ENCODE results near the gene DYDC2. TPM values are rescaled to one million over a fixed set of nuclear protein-coding genes. Genes with fewer than 3 reads are reported as not detected.

DYDC2 gene, protein sequence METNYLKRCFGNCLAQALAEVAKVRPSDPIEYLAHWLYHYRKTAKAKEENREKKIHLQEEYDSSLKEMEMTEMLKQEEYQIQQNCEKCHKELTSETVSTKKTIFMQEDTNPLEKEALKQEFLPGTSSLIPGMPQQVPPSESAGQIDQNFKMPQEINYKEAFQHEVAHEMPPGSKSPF
- not detected for polyA plus RNA-seq (ENCODE audit: low read depth in 6 of 6)

DNA sequence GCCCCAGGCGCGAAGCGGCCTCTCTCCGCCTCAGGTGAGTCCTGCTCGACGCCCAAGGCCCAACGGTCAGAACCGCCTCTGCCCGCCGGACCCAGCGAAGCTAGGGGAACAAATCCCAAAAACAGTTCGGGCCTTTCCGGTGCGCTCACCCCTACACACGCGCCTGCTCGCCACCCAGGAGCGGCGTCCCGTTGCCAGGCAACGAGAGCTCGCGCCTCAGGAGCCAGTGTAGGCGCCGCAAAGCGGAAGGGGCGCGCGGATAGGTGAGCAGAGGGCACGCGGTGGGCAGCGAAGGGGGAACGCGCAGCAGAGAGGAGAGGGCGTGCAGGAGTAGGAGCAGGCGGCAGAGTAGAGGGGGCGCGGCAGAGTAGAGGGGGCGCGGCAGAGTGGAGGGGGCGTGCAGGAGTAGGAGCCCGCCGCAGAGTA, at the start of gene DYDC2, which contains the start of gene DYDC1:
TSS of gene DYDC2 (plus strand) at position 219 of the 426 bp plus-strand sequence. CDS start 5,663 bp downstream, outside the sequence.
TSS of gene DYDC1 (minus strand) at position 193 of the 426 bp plus-strand sequence. CDS start 4,154 bp downstream, outside the sequence.
- ATAC-seq (ENCODE audit: low read depth in 2 of 2) (peak; percentile 87), DNase-seq (peak; percentile 26)
- H3K36me3 Mint-ChIP-seq: peaks cover 0 to 5% of the 10 kb centered on the region in 2 donors
- H3K4me3 Mint-ChIP-seq: peak within 1 kb of the TSS; percentile 65 to 88 (median 82)
- peak within 1 kb of the TSS in 1 of 6 donors; percentile 79 for H3K27ac Mint-ChIP-seq
- peaks cover 0 to 6% (median 0%) of the 10 kb centered on the region in 7 donors for H3K9me3 Mint-ChIP-seq
- H3K4me1 Mint-ChIP-seq: peaks cover 9 to 15% (median 12%) of the 10 kb centered on the region in 3 donors
- H3K27me3 Mint-ChIP-seq: peaks cover 22 to 38% (median 37%) of the 10 kb centered on the region in 3 donors

DNA sequence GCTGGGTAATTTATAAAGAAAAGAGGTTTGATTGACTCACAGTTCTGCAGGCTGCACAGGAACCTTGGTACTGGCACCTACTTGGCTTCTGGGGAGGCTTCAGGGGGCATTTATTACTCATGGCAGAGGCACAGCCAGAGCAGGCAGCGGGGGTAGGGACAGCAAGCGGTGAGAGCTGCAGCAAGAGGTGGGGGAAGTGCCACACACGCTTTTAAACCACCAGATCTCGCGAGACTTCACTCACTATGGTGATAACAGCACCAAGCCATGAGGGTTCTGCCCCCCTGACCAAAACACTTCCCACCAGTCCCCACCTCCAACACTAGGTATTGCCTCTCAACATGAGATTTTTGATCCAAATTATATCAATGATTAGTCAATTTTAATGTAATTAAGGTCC, 43.1 kb upstream of the DYDC2 start:
- no peaks in the 10 kb centered on the region for H3K36me3 Mint-ChIP-seq
- no peak for DNase-seq
- H3K27me3 Mint-ChIP-seq: no peaks in the 10 kb centered on the region
- peaks cover 0 to 8% (median 3%) of the 10 kb centered on the region in 7 donors for H3K9me3 Mint-ChIP-seq
- no peak overlapping the region for H3K27ac Mint-ChIP-seq
- H3K4me3 Mint-ChIP-seq: no peak overlapping the region
- no peak for ATAC-seq (ENCODE audit: low read depth in 2 of 2)
- peaks cover 0 to 4% (median 4%) of the 10 kb centered on the region in 3 donors for H3K4me1 Mint-ChIP-seq

DNA sequence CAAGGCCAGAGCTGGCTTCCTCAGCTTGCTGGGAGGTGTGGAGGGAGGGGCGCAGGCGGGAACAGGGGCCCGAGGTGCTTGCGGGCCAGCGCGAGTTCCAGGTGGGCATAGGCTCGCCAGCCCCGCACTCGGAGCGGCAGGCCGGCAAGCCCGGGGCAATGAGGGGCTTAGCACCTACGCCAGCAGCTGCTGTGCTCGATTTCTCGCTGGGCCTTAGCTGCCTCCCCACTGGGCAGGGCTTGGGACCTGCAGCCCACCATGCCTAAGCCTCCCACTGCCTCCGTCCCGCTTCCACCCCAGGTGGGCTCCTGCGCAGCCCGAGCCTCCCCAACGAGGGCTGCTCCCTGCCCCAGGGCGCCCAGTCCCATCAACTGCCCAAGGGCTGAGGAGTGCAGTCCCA, 41.2 kb upstream of the DYDC2 start:
- ATAC-seq (ENCODE audit: low read depth in 2 of 2): no peak
- H3K9me3 Mint-ChIP-seq: no peaks in the 10 kb centered on the region
- no peak overlapping the region for H3K4me3 Mint-ChIP-seq
- H3K27me3 Mint-ChIP-seq: no peaks in the 10 kb centered on the region
- DNase-seq: no peak
- H3K36me3 Mint-ChIP-seq: no peaks in the 10 kb centered on the region
- peaks cover 0 to 4% (median 4%) of the 10 kb centered on the region in 3 donors for H3K4me1 Mint-ChIP-seq
- H3K27ac Mint-ChIP-seq: no peak overlapping the region

DNA sequence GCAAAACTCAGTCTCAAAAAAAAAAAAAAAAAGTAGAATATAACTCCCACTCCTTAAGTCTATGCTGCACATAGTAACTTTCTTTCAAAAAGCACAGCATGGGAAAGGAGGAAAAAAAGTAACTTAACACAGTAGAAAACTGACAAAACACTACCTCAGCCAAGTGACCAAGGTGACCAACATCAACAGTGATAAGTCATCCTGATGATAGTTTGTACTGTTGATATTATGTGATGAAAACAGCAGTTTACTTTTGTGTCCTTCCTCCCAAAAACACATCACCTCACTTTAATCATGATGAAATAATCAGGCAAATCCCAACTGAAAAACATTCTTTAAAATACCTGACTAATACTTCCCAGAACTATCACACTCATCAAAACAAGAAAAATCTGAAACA, 37.8 kb upstream of the DYDC2 start:
- Mint-ChIP-seq H3K4me1 (no peaks in the 10 kb centered on the region), H3K4me3 (no peak overlapping the region), H3K27me3 (no peaks in the 10 kb centered on the region), H3K27ac (no peak overlapping the region), H3K9me3 (no peaks in the 10 kb centered on the region), H3K36me3 (no peaks in the 10 kb centered on the region)
- ATAC-seq (ENCODE audit: low read depth in 2 of 2): no peak
- DNase-seq: no peak

DNA sequence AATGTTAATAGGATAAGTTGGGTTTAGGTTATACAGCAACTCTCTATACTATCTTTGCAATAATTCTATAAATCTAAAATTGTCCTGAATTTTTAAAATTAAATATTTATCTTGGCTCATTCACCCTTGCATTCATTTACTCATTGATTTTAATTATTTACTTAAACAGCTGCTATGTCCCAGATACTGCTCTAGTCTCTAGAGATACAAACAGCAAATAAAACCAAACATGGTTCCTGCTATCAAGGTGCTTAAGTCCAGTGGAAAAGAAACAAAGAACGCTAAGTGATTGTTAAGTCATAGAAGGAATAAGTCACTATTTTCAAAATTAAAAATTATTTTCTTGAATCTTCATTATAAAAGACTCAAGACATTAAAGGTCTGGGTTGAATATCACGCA, 37.3 kb upstream of the DYDC2 start:
- Mint-ChIP-seq H3K9me3 (no peaks in the 10 kb centered on the region), H3K27me3 (no peaks in the 10 kb centered on the region), H3K4me1 (no peaks in the 10 kb centered on the region), H3K27ac (no peak overlapping the region), H3K36me3 (no peaks in the 10 kb centered on the region), H3K4me3 (no peak overlapping the region)
- no peak for ATAC-seq (ENCODE audit: low read depth in 2 of 2)
- no peak for DNase-seq

DNA sequence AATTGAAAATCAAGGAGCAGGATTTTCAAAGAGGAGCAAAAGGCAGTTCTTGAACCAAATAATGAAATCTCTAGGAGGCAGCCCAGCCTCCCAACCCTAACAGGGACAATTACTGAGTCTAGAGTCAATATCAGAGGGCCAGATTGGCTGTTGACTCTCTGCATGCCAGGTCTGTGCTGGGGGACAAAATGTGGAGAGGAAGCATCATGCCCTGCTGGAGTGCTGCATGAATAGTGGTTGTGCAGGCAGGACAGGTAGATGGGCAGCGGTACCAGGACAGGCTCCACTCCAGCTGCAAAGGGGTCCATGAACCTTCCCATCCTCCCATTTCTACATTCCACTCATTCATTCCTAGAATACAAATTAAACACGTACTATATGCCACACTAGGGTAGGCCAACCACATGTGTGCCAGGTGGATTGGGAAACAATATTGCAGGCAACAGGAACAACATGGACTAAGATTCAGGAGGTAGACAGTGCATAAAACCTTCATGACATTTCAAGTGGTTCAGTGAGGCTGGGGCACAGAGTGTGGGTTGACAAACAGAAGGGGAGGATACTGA, 36.8 kb upstream of the DYDC2 start:
- no peaks in the 10 kb centered on the region for H3K36me3 Mint-ChIP-seq
- H3K27me3 Mint-ChIP-seq: no peaks in the 10 kb centered on the region
- no peaks in the 10 kb centered on the region for H3K9me3 Mint-ChIP-seq
- no peak overlapping the region for H3K27ac Mint-ChIP-seq
- DNase-seq: no peak
- no peaks in the 10 kb centered on the region for H3K4me1 Mint-ChIP-seq
- ATAC-seq (ENCODE audit: low read depth in 2 of 2): no peak
- no peak overlapping the region for H3K4me3 Mint-ChIP-seq

DNA sequence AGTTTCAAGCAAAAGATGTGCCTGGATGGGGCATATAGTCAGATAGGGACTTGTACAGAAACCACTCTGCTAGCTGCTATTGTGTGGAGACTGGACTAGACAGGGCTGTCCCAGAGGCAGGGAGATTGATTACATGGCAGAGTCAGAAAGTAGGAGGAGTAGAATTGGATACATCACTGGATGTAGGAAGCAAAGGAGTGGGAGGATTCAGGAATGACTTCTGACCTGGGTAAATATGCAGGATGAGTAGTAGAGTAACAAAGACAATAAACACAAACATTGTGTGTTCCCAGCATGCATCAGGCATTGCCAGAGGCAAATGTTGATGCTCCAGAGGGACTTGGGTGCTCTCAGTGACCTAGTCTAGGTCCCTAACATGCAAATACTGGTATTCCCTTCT, 36.2 kb upstream of the DYDC2 start:
- Mint-ChIP-seq H3K27me3 (no peaks in the 10 kb centered on the region), H3K4me3 (no peak overlapping the region), H3K27ac (no peak overlapping the region), H3K36me3 (no peaks in the 10 kb centered on the region), H3K4me1 (no peaks in the 10 kb centered on the region), H3K9me3 (no peaks in the 10 kb centered on the region)
- ATAC-seq (ENCODE audit: low read depth in 2 of 2): no peak
- DNase-seq: no peak

DNA sequence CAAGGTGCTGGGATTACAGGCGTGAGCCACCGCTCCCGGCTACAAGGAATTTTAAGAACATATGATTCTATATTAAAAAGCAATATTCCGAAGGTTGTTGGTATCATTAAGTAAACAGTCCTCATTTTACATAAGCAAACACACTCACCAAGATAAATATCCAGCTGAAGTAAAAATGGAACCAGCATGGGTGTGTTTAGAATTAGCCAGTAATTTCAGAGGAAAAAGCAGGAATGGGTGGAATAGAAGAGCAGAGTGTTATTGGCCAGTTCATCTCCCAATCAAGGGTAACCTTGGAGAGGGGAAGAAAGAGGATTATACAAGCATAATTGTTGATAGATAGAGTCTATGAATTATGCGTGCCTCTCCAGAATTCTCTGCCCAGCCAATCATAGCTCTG, 35.4 kb upstream of the DYDC2 start:
- Mint-ChIP-seq H3K36me3 (no peaks in the 10 kb centered on the region), H3K27ac (no peak overlapping the region), H3K27me3 (no peaks in the 10 kb centered on the region), H3K9me3 (no peaks in the 10 kb centered on the region), H3K4me1 (no peaks in the 10 kb centered on the region), H3K4me3 (no peak overlapping the region)
- no peak for DNase-seq
- ATAC-seq (ENCODE audit: low read depth in 2 of 2): no peak

DNA sequence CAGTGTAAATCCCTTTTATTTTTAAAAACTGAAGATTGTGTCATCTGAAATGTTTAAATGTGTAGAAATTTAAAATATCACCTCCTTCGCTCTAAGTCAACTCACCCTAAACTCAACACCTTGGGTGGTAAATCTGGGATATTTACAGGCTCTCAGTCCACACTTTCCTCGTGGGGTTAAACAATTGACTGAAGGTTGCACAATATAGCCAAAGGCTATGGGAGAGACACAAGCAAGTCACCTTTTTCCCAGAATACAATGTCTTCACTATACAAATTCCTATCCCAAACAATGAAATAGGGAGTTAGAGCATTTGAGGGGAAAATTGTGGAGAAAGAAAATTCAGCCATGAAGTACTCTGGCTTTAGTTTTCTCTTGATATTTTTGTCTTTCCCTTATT, 34.4 kb upstream of the DYDC2 start:
- Mint-ChIP-seq H3K27ac (no peak overlapping the region), H3K4me1 (no peaks in the 10 kb centered on the region), H3K4me3 (no peak overlapping the region), H3K36me3 (no peaks in the 10 kb centered on the region), H3K9me3 (no peaks in the 10 kb centered on the region), H3K27me3 (no peaks in the 10 kb centered on the region)
- DNase-seq: no peak
- ATAC-seq (ENCODE audit: low read depth in 2 of 2): no peak

DNA sequence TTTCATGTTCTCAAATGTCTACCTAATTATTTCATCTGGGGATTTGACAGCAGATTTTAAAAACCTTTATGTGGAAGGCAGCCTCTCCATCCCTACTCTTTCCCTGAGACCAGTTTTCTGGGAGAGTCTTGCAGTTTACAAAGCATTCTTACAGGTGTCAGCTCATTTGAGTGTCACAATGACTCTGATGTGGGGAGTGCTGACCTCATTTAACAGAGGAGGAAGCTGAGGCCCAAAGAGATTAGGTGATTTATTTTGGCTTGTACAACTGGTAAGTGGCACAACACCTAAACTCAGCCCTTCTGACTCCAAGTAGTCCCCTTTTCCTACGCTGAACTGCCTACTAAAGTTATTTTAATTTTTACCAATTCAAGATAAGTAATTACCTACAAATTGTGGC, 33.9 kb upstream of the DYDC2 start:
- no peaks in the 10 kb centered on the region for H3K9me3 Mint-ChIP-seq
- H3K4me1 Mint-ChIP-seq: no peaks in the 10 kb centered on the region
- no peak for ATAC-seq (ENCODE audit: low read depth in 2 of 2)
- H3K27me3 Mint-ChIP-seq: no peaks in the 10 kb centered on the region
- no peak overlapping the region for H3K4me3 Mint-ChIP-seq
- H3K36me3 Mint-ChIP-seq: no peaks in the 10 kb centered on the region
- H3K27ac Mint-ChIP-seq: no peak overlapping the region
- DNase-seq: no peak

DNA sequence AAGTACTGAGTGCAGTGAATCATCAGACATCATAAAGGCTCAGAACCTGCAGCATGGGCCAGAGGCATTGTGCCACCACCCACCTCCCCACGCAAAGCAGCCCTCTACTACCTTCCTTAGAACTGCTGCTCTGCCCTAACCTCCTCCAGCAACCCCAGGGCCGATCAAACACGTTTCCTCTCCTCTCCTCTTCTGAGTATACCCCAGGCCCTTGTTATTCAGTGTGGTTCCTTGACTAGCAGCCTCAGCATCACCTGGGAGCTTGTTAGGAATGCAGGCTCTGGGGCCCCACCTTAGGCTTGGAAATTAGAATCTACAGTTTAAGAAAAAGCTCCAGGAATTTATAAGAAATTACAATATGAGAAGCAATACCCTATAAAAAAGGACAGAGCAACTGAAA, 33.3 kb upstream of the DYDC2 start:
- no peak for ATAC-seq (ENCODE audit: low read depth in 2 of 2)
- no peak overlapping the region for H3K27ac Mint-ChIP-seq
- H3K9me3 Mint-ChIP-seq: no peaks in the 10 kb centered on the region
- H3K27me3 Mint-ChIP-seq: no peaks in the 10 kb centered on the region
- no peaks in the 10 kb centered on the region for H3K36me3 Mint-ChIP-seq
- no peak overlapping the region for H3K4me3 Mint-ChIP-seq
- no peak for DNase-seq
- H3K4me1 Mint-ChIP-seq: no peaks in the 10 kb centered on the region

DNA sequence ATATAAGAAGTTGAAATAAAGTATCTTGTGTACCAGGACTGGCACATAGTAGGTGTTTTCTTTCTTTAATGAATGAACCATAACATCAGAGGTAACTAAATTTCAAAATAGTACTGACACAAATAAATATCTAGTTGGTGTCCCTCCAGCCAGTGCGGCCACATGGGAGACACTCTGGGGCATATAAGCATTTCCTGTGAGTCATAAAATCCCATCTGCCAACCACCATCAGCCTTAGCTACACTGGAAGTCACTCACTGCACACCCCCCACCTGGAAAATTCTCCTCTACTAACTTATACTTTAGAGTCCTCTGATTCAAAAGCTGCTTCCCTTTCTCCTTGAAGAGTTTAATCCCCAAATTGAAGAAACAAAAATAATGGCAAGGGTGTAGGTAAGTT, 32.5 kb upstream of the DYDC2 start:
- Mint-ChIP-seq H3K9me3 (no peaks in the 10 kb centered on the region), H3K27me3 (no peaks in the 10 kb centered on the region), H3K36me3 (no peaks in the 10 kb centered on the region), H3K27ac (no peak overlapping the region), H3K4me1 (no peaks in the 10 kb centered on the region), H3K4me3 (no peak overlapping the region)
- DNase-seq: no peak
- no peak for ATAC-seq (ENCODE audit: low read depth in 2 of 2)

DNA sequence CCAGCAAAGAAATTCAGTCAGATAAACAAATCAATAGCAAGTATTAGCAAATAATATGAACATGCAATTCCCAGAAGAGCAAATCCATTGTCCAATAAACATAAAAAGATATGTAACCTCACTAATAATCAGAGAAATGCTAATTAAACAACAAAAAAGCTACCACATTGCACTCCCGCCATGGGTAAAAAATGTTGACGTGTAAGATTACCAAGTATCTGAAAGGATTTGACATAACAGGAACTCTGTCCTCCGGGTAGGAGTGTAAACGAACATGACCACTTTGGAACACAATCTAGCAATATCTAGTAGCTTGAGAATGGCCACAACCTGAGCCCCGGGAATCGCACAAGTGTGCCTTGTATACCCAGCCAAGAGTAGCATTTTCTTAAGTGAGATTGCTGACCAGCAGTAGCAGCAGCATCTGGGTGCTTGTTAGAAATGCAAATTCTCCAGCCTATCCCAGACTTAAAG, 31.7 kb upstream of the DYDC2 start:
- Mint-ChIP-seq H3K4me3 (no peak overlapping the region), H3K9me3 (no peaks in the 10 kb centered on the region), H3K27me3 (no peaks in the 10 kb centered on the region), H3K36me3 (no peaks in the 10 kb centered on the region), H3K4me1 (no peaks in the 10 kb centered on the region), H3K27ac (no peak overlapping the region)
- no peak for ATAC-seq (ENCODE audit: low read depth in 2 of 2)
- DNase-seq: no peak

DNA sequence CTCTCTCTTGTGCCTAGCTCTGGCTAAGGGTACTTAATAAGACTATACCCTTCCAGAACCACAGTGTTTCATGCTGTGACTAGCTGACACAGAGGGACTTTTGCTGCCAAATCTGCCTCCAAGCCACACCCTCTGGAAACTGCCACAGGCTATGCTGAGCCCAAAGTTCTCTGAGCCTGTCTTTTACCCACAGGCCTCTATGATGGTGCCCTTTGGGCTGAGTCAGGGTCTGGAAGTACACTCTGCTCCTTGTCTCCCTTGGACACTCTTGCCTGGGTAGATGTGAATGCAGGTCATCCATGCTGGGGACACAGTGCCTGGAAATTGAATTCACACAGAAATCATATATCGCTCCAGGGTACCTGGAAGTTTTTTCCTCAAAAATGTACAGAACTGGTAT, 22.6 kb upstream of the DYDC2 start:
- Mint-ChIP-seq H3K27ac (no peak overlapping the region), H3K9me3 (peaks cover 0 to 4% (median 0%) of the 10 kb centered on the region in 7 donors), H3K27me3 (no peaks in the 10 kb centered on the region), H3K36me3 (no peaks in the 10 kb centered on the region), H3K4me1 (no peaks in the 10 kb centered on the region), H3K4me3 (no peak overlapping the region)
- ATAC-seq (ENCODE audit: low read depth in 2 of 2) (no peak), DNase-seq (no peak)
